Liver (tissue), 3 donors: ENCODE data around the gene SLC8A1.

Source experiments
- EGR1 ChIP-seq, 2 donors: IDR thresholded peaks; 2 replicates each; pipeline ENCODE4 v1.6.1; 2016 to 2018; ENCODE audit warnings: antibody characterized with exemption in 2 of 2, low read depth in 2 of 2
- FOXA1 ChIP-seq: IDR thresholded peaks from 2 replicates; pipeline ENCODE4 v1.6.1; 2016; ENCODE audit warnings: antibody characterized with exemption
- GABPA ChIP-seq, 2 donors: IDR thresholded peaks in 1 of 2; conservative IDR thresholded peaks in 1 of 2; 2 replicates each; pipeline ENCODE4 v1.6.1; 2016; ENCODE audit warnings: antibody characterized with exemption in 2 of 2, mild to moderate bottlenecking in 1 of 2, moderate library complexity in 1 of 2
- JUND ChIP-seq, 2 donors: IDR thresholded peaks; 2 replicates each; pipeline ENCODE4 v1.6.1; 2016; ENCODE audit warnings: antibody characterized with exemption in 2 of 2
- RAD21 ChIP-seq, 2 donors: IDR thresholded peaks; 2 replicates each; pipeline ENCODE4 v1.6.1; 2016; ENCODE audit warnings: antibody characterized with exemption in 2 of 2, mild to moderate bottlenecking in 2 of 2
- SP1 ChIP-seq: IDR thresholded peaks from 2 replicates; pipeline ENCODE4 v1.6.1; 2018; ENCODE audit warnings: antibody characterized with exemption, mild to moderate bottlenecking
- TAF1 ChIP-seq: conservative IDR thresholded peaks from 2 replicates; pipeline ENCODE4 v1.6.1; 2016; ENCODE audit warnings: antibody characterized with exemption, mild to moderate bottlenecking
- YY1 ChIP-seq: IDR thresholded peaks from 2 replicates; pipeline ENCODE4 v1.6.1; 2016; ENCODE audit warnings: antibody characterized with exemption, mild to moderate bottlenecking
- TF ChIP-seq, protein P1 (sequence below): fragments of 150-350 bp; IDR thresholded peaks from 2 replicates; pipeline ENCODE4 v1.5.1; 2017; ENCODE audit warnings: improper control_type of control experiment, low read depth, low read length; ENCODE audit not compliant: missing input control
- TF ChIP-seq, protein P2 (sequence below): IDR thresholded peaks from 2 replicates; pipeline ENCODE4 v1.6.1; 2016; ENCODE audit warnings: antibody characterized with exemption, mild to moderate bottlenecking
- TF ChIP-seq, protein P3 (sequence below): IDR thresholded peaks from 2 replicates; pipeline ENCODE4 v1.6.1; 2016; ENCODE audit warnings: antibody characterized with exemption
- TF ChIP-seq, protein P4 (sequence below): IDR thresholded peaks from 2 replicates; pipeline ENCODE4 v1.6.1; 2016; ENCODE audit warnings: antibody characterized with exemption
- TF ChIP-seq, protein P5 (sequence below): IDR thresholded peaks from 2 replicates; pipeline ENCODE4 v1.6.1; 2016; ENCODE audit warnings: antibody characterized with exemption
- donor health status: healthy.
- donor health status: healthy.

DNA sequence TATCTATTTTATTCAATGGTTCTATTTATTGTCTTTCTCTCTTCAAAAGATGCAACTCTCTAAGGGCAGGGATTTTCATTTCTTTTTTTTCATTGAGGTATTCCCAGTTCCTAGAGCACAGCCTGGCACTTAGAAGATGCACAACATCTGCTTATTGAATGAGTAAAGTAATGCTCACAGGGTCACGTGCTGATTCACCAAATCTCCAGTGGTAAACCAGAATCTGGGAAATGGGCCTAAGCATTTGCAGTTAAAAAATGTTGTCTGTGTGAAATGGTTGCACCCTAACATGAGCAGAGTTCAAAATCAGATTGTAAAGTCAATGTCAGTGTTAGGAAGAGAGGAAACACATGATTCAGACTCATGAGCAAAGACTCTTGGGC lies 15.8 kb downstream of the SLC8A1 start:
- TF ChIP-seq FOXA1 (no peak), YY1 (no peak), GABPA (IDR thresholded peaks at IDR 0.05 in 1 of 2, conservative IDR thresholded peaks at IDR 0.05 in 1 of 2) (no peak), JUND (IDR thresholded peaks at IDR 0.05) (no peak), TAF1 (no peak), EGR1 (IDR thresholded peaks at IDR 0.05; ENCODE audit: low read depth in 2 of 2) (no peak), SP1 (no peak), RAD21 (IDR thresholded peaks at IDR 0.05) (no peak)
- TF ChIP-seq, protein P1, sequence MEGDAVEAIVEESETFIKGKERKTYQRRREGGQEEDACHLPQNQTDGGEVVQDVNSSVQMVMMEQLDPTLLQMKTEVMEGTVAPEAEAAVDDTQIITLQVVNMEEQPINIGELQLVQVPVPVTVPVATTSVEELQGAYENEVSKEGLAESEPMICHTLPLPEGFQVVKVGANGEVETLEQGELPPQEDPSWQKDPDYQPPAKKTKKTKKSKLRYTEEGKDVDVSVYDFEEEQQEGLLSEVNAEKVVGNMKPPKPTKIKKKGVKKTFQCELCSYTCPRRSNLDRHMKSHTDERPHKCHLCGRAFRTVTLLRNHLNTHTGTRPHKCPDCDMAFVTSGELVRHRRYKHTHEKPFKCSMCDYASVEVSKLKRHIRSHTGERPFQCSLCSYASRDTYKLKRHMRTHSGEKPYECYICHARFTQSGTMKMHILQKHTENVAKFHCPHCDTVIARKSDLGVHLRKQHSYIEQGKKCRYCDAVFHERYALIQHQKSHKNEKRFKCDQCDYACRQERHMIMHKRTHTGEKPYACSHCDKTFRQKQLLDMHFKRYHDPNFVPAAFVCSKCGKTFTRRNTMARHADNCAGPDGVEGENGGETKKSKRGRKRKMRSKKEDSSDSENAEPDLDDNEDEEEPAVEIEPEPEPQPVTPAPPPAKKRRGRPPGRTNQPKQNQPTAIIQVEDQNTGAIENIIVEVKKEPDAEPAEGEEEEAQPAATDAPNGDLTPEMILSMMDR, result no peak
- TF ChIP-seq, protein P2, sequence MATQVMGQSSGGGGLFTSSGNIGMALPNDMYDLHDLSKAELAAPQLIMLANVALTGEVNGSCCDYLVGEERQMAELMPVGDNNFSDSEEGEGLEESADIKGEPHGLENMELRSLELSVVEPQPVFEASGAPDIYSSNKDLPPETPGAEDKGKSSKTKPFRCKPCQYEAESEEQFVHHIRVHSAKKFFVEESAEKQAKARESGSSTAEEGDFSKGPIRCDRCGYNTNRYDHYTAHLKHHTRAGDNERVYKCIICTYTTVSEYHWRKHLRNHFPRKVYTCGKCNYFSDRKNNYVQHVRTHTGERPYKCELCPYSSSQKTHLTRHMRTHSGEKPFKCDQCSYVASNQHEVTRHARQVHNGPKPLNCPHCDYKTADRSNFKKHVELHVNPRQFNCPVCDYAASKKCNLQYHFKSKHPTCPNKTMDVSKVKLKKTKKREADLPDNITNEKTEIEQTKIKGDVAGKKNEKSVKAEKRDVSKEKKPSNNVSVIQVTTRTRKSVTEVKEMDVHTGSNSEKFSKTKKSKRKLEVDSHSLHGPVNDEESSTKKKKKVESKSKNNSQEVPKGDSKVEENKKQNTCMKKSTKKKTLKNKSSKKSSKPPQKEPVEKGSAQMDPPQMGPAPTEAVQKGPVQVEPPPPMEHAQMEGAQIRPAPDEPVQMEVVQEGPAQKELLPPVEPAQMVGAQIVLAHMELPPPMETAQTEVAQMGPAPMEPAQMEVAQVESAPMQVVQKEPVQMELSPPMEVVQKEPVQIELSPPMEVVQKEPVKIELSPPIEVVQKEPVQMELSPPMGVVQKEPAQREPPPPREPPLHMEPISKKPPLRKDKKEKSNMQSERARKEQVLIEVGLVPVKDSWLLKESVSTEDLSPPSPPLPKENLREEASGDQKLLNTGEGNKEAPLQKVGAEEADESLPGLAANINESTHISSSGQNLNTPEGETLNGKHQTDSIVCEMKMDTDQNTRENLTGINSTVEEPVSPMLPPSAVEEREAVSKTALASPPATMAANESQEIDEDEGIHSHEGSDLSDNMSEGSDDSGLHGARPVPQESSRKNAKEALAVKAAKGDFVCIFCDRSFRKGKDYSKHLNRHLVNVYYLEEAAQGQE, result no peak
- TF ChIP-seq, protein P3, sequence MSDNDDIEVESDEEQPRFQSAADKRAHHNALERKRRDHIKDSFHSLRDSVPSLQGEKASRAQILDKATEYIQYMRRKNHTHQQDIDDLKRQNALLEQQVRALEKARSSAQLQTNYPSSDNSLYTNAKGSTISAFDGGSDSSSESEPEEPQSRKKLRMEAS, result no peak
- TF ChIP-seq, protein P4, sequence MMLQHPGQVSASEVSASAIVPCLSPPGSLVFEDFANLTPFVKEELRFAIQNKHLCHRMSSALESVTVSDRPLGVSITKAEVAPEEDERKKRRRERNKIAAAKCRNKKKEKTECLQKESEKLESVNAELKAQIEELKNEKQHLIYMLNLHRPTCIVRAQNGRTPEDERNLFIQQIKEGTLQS, result no peak
- TF ChIP-seq, protein P5, sequence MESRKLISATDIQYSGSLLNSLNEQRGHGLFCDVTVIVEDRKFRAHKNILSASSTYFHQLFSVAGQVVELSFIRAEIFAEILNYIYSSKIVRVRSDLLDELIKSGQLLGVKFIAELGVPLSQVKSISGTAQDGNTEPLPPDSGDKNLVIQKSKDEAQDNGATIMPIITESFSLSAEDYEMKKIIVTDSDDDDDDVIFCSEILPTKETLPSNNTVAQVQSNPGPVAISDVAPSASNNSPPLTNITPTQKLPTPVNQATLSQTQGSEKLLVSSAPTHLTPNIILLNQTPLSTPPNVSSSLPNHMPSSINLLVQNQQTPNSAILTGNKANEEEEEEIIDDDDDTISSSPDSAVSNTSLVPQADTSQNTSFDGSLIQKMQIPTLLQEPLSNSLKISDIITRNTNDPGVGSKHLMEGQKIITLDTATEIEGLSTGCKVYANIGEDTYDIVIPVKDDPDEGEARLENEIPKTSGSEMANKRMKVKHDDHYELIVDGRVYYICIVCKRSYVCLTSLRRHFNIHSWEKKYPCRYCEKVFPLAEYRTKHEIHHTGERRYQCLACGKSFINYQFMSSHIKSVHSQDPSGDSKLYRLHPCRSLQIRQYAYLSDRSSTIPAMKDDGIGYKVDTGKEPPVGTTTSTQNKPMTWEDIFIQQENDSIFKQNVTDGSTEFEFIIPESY, result no peak
